Mesenteric fat pad (tissue), 1 donor: ENCODE data around the gene GJB1. TPM values are rescaled to one million over a fixed set of nuclear protein-coding genes. Genes with fewer than 3 reads are reported as not detected.

Source experiments
- DNase-seq: peaks from one replicate; pipeline ENCODE4 v3.0.0-alpha.2; 2020; ENCODE audit warnings: low spot score
- total RNA-seq: library from RNA; stranded (reverse); fragmentation: NEBNext Ultra II Directional; extraction: Animal tissue kit (Norgen Biotek cat#: 25700); gene quantifications from one replicate; pipeline ENCODE4 v1.2.1, GENCODE V29; 2021
- donor health status: DM: yes; HTN: yes; CAD: no.

Gene GJB1
- total RNA-seq, 1 donor from 2014 or later, result not detected

- DNase-seq, result no peak
Measured at GRCh38 chrX:71214604-71215337, 8.3 kb upstream of the GJB1 start.

DNA sequence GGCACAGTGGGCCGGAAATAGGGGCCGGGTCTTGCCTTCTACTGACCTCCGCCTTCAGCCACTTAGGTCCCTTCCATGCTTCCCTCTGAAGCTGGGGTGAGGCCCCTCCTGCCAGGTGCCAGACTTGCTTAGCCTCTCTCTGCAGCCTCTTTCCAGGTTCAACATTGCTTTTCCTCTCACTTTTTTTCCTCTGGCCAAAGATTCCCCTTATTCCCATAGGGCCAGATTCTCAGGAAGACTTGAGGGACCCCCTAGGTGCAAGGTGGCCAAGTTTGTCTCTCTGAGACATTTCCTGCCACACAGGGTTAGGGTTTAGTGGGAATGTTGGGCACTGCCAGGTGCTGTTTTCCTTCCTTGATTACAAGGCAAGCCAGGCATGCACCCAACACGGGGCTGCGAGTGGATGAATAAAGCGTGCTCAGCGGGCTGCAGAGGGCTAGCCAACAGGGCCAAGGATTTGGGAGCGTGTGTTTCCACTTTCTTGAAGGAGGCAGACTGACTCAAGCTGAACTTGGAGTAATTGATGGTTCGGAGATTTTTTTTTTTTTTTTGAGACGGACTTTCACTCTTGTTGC lies 7.6 kb upstream of the GJB1 start:
- no peak for DNase-seq

GRCh38 chrX:71216485-71216884 lies 6.5 kb upstream of the GJB1 start:
- DNase-seq, result no peak

GRCh38 chrX:71217298-71217697 lies 5.7 kb upstream of the GJB1 start:
- DNase-seq, result no peak

DNA sequence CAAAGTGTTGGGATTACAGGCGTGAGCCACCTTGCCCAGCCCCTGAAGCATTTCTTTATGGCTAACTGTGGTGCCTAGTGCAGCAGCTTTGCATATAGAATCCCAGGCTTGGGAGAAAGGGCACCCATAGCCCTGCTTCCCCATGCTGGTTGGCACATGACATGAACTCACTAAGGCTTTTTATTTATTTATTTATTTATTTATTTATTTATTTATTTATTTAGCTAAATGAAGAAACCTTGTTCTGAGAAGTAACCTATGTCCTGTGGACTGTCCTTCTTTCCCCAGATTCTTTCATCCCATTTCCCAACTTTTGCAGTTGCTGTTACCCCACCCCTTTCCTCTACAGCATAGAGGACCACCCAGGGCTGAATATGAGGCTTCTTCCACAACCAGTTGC lies 1.9 kb upstream of the GJB1 start:
- DNase-seq, result no peak

- no peak for DNase-seq
Measured at GRCh38 chrX:71224098-71224708, 1.2 kb downstream of the GJB1 start.

- DNase-seq, result no peak
Measured at GRCh38 chrX:71225009-71225408, 2.0 kb downstream of the GJB1 start.

DNA sequence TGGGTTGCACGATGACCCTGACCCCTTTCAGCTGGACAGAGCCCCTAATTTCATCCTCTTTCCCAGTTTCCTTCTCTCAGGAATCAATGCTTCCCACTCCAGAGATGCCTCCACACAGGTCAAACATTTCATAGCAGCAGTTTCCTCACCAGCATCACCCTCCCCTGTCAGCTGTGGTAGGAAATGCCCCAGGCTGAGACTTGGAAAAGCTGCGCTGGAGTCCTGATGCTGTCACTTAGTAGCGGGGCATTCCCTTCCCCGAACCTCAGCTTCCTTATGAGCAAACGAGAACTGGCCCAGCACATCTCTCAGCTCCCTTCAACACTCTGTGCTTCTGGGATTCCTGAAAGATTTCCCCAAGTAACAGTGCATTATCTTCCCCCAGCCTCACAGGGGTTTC lies 2.7 kb downstream of the GJB1 start:
- DNase-seq, result no peak

DNA sequence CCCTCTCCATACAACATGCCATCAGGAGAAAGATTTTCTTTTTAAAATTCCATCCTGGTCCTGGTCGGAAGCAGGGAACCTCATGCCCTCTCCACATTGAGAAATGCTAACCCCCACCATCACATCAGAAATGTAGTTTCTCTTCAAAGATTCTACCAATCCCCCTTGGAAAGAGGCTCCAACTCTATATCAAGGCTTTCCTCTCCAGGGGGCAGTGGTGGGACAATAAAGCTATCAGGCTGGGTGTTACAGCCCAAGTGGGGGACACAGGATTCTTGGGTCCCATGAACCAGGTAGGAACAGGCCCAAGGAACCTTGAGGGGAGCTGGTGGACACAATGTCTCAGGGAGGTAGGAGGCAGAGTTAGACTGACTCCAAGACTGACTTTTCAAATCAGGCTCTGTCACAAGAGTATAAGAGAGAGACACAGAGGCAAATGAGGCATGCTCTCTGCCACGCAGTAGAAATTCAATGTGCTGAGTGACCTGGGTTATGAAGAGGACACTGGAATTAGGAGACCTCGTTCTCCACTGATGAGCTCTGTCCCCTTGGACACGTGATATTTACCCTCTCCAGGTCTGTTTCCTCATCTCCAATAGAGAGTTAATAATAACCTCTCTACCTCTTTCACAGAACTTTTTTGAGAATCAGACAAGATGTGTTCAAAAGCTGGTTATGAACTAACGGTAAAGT lies 4.5 kb downstream of the GJB1 start:
- DNase-seq, result no peak

GRCh38 chrX:71228063-71228642 lies 5.1 kb downstream of the GJB1 start:
- no peak for DNase-seq

DNA sequence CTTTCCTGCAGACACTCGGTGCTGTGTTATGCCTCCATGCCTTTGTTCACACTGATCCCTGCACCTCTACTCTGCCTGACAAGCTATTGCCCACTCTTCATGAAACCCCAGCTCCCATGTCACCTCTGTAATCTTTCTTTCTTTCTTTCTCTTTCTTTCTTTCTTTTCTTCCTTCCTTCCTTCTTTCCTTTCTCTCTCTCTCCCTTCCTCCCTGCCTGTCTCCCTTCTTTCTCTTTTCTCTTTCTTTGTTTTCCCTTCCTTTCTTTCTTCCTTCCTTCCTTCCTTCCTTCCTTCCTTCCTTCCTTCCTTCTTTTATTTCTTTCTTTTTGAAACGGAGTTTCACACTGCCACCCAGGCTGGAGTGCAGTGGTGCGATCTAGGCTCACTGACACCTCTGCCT lies 12.5 kb downstream of the GJB1 start:
- no peak for DNase-seq

- no peak for DNase-seq
Measured at GRCh38 chrX:71236836-71237235, 13.8 kb downstream of the GJB1 start.

GRCh38 chrX:71239781-71240180 lies 16.8 kb downstream of the GJB1 start:
- no peak for DNase-seq

DNA sequence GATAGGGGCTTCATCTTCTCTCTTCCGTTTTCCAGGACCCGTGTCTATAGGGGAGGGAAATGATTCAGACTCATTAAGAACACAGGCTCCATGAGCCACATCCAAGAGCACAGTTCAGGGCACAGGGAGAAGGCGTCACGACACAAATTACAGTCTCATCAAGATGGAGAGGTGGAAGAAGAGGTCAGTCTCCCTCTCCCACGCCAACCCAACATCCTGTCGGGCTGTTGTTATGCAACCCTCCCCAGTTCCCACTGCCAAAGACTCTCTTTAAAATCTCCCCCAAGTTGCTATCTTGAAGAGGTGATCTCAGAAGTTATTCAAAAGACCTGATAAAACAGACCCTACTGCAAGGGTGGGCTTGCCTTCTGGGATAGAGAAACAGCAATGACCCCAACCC lies 18.3 kb downstream of the GJB1 start:
- DNase-seq, result no peak

GRCh38 chrX:71244359-71245128 lies 21.5 kb downstream of the GJB1 start:
- no peak for DNase-seq

DNA sequence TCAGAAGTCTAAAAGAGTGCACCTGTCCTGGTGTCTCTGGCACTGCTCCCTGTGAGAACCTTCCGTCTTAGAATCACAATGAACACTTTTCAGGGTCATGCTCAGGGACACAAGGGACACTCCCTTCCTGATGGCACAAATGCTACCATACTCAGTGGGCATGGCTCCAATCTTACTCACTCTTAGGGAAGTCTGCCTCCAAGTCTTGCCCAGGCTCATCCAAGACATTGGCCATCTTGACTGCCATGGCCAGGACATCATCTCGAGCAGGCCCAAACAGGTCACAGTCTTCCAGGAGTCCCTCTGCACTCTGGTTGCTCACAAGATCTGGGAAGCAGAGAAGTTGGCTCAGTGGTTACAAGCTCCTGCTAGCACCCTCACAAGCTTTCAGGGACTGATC lies 22.1 kb downstream of the GJB1 start:
- DNase-seq, result no peak

DNA sequence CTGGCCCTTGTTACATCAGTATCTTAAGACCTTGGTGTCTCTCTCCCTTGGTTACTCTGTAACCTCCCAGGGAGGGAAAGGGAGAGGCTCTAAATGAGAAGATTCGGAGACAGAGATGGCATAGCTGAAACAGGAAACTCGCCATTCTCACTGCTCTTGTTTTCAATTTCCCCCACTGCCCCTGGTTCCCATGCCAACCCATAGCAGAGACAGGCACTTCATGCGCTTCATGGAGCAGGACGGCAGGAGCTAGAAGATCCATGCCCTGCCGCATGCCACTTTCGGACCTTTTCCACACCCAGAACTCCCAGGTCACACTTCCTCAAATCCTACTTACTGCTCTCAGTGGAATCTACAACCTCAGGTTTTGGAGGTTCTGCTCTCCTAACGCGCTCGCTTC lies 27.8 kb downstream of the GJB1 start:
- DNase-seq, result no peak

- no peak for DNase-seq
Measured at GRCh38 chrX:71251466-71251973, 28.5 kb downstream of the GJB1 start.

- DNase-seq, result no peak
Measured at GRCh38 chrX:71252221-71252620, 29.2 kb downstream of the GJB1 start.

DNA sequence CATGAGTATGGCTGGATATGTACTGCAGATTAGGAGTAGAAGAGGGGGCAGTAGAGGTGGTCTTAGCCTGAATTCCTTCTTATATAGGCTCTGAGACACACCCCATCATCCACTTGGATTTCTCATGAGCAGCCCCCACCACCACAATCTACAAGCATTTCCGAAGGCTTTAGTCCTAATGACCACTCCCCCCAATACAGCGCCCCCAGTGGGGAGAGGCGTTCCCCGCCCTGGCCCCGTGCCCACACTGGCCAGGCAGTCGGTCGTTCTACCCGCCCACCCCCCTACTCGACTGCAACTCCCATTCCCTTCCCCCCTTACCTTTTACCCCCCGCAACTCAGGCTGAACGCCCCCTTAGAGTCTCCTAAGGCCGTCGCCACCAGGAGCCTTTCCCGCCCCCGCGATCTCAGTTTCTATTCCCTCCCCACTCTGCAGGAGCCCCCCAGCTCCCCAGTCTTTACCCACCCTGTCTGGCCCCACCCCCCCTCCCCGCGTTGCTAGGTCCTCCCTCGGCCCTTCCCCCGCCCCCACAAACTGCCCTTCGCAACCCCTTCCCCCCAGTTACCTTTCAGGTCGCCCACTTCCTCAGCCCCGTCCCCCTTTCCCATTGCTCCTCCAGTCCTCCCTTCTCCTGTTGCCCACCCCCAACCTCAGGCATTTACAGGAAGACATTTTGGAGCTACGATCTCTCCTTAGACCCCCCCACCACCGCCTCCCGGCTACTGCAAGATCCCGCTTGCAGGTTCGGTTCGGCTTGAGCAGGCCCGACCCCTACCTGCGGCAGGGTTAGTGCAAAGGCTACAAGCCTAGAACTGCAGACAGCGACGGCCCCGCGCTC lies 30.4 kb downstream of the GJB1 start:
- no peak for DNase-seq
